Muscle of arm (tissue), 14 donors: ENCODE measurements around the gene SERINC4. TPM values are rescaled to one million over a fixed set of nuclear protein-coding genes. Genes with fewer than 3 reads are reported as not detected.
"Not testable (repeated sequence)": the region's sequence is repeated elsewhere in the genome, so short reads cannot be mapped to it uniquely, and the experiment has no call there.

Experiments used
- DNase-seq: peaks from one replicate; pipeline ENCODE4 v3.0.0-alpha.2; 2013
- long read RNA-seq, 11 donors: transcript quantifications; one replicate each; lab custom pipeline, GENCODE V29; 2026
- polyA plus RNA-seq, 12 donors: library from polyadenylated mRNA; unstranded; fragments of 120-200 nt; gene quantifications; one replicate each; pipeline ENCODE4 v1.2.1, GENCODE V29; 2013; ENCODE audit not compliant: insufficient read length in 12 of 12

SERINC4 gene
- polyA plus RNA-seq = 1 to 10 TPM in 2 of 12 donors, under 1 TPM in 5, not detected in 5; 0.46 to 1.3 (median 0.89) TPM
- long read RNA-seq, donor 1 = 0 reads
- long read RNA-seq, donor 2 = 0 reads
- long read RNA-seq, donor 3 = 0 reads
- long read RNA-seq, donor 4 = 0 reads
- long read RNA-seq, donor 5 = 0 reads
- long read RNA-seq, donor 6 = 0 reads
- long read RNA-seq, donor 7 = 0 reads
- long read RNA-seq, donor 8, partial matches to known transcripts = 0 of 1 reads
- long read RNA-seq, donor 8, other reads (novel, unspliced or antisense) = 0 of 1 reads
- long read RNA-seq, donor 9 = 0 reads
- long read RNA-seq, donor 10 = 0 reads
- long read RNA-seq, donor 11 = 0 reads

- DNase-seq = no peak
Observed at GRCh38 chr15:43799945-43800285, at the start of gene SERINC4. TSS of gene SERINC4 (minus strand) at chr15:43800220. CDS start at chr15:43799986, 234 bp downstream.

GRCh38 chr15:43845421-43845820, 45.4 kb upstream of the SERINC4 start:
- no peak for DNase-seq

DNA sequence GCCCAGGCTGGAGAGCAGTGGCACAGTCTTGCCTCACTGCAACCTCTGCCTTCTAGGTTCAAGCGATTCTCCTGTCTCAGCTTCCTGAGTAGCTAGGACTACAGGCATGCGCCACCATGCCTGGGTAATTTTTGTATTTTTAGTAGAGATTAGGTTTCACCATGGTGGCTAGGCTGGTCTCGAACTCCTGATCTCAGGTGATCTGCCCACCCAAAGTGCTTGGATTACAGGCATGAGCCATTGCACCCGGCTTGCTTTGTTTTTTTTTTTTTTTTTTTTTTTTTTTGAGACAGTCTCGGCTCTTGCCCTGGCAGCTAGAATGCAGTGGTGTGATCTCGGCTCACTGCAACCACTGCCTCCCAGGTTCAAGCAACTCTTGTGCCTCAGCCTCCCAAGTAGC, 32.5 kb upstream of the SERINC4 start:
- not testable (repeated sequence) for DNase-seq

GRCh38 chr15:43831519-43832052, 31.6 kb upstream of the SERINC4 start:
- not testable (repeated sequence) for DNase-seq

DNA sequence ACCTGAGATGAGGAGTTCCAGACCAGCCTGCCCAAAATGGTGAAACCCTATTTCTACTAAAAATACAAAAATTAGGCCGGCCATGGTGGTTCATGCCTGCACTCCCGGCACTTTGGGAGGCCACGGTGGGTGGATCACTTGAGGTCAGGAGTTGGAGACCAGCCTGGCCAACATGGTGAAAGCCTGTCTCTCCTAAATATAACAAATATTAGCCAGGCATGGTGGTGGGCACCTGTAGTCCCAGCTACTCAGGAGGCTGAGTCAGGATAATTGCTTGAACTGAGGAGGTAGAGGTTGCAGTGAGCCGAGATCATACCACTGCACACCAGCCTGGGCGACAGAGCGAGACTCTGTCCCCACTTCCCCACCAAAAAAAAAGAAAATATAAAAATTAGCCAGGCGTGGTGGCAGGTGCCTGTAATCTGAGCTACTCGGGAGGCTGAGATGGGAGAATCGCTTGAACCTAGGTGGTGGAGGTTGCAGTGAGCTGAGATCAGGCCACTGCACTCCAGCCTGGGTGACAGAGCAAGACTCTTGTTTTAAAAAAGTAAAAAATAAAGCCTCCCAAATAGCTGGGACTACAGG, 30.8 kb upstream of the SERINC4 start:
- not testable (repeated sequence) for DNase-seq

GRCh38 chr15:43829951-43830540, 30.0 kb upstream of the SERINC4 start:
- DNase-seq = not testable (repeated sequence)

DNA sequence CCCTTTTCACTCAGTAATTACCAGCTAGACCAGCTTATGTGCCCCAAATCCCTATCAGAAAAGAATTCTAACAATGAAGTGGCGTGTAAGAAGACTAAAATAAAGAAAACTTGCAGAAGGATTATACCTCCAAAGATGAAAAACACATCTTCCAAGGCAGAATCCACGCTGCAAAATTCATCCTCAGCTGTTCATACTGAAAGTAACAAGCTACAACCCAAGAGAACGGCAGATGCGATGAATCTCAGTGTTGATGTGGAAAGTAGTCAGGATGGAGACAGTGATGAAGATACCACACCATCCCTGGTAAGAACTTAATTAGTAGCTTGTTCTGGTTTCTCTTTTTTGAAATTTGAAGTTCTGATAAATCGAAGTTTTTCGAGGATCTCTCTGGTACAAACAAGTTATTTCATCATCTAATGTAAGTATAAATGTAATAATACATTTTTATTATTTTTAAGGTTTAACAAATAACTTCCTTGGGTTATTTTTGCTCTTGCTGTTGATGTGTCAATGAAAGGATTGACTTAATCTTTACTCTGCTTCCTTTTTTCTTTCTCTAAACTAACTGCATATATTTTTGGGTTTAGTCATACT, 28.1 kb upstream of the SERINC4 start:
- no peak for DNase-seq

DNA sequence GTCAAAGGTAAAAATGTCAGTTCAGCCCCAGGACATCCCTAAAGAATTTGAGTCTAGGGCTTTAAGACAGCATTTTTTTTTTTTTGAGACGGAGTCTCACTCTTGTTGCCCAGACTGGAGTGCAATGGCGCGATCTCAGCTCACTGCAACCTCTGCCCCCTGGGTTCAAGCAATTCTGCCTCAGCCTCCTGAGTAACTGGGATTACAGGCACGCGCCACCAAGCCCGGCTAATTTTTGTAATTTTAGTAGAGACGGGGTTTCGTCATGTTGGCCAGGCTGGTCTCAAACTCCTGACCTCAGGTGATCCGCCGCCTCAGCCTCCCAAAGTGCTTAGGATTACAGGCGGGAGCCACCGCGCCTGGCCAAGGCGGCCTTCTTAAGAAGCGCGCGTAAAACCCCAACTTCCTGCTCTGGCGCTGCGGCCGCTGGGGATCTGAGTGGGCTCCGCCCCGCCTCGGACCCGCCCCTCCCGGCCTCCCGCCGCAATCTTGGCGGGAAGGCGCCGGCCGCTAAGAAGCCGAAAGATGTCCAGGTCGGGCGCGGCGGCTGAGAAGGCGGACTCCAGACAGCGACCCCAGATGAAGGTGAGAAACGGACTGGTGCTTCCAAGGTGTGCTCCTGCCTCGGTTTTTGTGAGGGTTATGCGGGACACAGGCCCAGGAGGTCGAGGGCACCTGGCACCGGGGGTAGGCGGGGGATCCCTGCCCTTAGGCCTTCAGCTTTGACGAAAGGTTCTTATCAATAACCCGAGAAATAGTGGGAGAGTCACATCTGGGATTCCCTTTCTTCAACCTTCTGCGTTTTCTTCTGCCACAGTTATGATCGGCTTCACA, 26.7 kb upstream of the SERINC4 start, which contains the start of gene WDR76:
Gene WDR76, plus strand, starts transcription at position 495 of the 834 bp plus-strand sequence. Its CDS starts 31 bp downstream, at position 526.
- peak; percentile 78 for DNase-seq

DNA sequence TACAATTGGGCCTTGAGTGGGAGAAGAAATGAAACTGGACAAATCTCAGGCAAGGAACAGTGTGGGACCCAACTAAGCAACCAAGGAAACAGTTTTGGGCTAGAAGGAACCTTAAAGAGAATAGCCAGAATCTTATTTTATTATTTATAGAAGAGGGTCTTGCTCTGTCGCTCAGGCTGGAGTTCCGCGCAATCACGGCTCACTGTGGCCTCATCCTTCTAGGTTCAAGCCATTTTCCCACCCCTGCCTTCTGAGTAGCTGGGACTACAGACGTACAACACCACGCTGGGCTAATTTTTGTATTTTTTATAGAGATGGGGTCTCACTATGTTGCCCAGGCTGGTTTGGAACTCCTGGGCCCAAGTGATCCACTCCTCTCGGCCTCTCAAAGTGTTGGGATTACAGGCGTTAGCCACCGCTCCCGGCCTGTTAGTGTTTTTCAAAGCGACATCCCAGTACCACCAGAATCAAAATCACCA, 26.0 kb upstream of the SERINC4 start:
- no peak for DNase-seq

DNA sequence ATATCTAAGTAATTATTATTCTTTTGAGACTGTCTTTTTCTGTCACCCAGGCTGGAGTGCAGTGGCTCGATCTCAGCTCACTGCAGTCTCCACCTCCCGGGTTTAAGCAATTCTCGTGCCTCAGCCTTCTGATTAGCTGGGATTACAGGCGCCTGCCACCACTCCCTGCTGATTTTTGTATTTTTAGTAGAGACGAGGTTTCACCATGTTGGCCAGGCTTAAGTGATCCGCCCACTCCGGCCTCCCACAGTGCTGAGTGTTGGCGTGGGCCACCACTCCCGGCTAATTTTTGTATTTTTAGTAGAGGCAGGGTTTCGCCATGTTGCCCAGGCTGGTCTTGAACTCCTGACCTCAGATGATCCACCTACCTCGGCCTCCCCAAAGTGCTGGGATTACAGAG, 25.3 kb upstream of the SERINC4 start:
- DNase-seq = not testable (repeated sequence)

DNA sequence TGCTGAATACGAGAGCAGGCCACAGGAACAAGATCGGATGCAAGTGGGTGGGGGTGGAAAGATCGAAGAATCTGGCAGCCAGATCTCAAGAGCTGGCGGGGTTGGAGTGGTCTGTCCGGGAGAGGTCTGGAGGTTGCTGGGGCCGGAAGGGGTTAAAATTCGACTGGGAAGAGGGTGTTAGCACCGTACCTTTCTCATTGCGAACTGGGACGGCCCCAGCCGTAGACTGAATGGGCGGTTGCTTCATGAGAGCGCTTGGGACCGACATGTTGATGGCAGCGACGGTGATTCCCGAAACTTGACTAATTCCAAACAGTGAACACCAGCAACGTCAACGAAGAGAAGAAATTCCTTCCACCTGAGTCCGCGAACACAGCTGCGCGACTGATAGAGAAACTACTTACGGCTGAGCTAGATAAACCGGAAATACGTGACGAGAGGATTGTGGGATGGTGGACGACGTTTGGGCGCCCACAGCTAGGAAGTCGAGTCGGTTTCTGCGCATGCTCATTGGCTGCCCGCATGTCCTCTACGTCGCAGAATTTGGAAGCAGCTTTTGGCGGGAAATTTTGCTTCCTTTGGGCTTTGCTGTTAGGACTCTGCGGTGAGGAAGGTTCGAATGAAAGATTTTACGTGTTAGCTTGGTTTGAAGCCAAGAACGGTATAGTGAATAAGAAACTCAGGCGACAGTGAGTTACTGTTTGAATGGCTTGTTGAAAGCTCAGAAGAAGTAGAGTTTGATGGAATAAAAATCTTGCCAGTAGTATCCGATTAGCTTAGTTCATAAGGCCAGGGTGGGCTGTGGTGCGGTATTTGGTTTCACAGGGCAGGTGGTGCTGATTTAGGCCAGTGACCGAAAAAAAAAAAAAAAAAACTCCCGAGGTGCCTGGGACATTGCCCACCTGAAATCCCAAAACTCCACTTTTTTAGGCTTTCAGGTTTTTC, 24.6 kb upstream of the SERINC4 start, which contains the start of gene MFAP1:
Gene MFAP1, minus strand, starts transcription at position 389 of the 945 bp plus-strand sequence. Its CDS starts 121 bp downstream, at position 268.
- DNase-seq = peak; percentile 97

DNA sequence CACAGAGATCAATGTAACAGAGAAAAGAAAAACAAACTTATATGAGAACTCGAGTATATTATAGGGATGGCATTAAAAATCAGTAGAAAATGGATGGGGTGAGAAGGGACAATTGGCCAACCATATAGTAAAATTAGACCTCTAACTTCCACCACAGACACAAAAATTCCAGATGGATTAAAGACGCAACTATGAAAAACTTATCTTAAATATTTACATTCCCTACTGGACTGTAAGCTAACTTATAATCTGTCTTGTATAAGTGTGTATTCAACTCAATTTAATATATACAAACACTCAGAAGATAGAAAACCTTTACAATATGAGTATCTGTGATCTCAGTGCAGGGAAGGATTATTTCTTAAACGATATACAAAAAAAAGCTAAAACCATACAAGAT, 21.5 kb upstream of the SERINC4 start:
- DNase-seq = no peak

GRCh38 chr15:43815064-43815463, 15.0 kb upstream of the SERINC4 start:
- DNase-seq = not testable (repeated sequence)

DNA sequence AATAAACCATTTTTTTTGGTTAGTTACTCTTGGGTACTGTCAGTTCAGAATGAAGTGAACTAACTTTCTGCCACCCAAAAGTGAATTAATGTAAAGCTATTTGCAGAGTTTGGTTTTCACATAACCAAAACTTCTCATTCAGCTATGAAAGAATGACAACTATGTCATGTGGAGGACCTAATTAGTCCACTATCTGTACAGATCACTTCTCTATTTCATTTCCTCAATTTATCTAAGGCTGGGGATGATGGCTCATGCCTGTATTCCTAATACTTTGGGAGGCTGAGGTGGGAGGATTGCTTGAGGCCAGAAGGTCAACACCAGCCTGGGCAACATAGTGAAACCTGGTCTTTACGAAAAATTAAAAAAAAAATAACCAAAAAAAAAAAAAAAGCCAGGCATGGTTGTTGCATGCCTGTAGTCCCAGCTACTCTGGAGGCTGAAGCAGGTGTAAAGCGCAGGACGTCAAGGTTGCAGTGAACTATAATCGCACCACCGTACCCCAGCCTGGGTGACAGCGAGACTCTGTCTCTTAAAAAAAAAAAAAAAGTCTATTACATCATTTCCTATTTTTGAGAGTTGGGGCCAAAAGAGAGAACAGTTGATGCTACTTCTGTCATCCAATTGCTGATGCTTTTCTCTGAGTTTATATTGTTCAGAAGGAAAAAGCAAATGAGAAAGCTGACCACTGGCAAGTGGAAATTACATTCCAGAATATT, 9.1 kb upstream of the SERINC4 start:
- no peak for DNase-seq

DNA sequence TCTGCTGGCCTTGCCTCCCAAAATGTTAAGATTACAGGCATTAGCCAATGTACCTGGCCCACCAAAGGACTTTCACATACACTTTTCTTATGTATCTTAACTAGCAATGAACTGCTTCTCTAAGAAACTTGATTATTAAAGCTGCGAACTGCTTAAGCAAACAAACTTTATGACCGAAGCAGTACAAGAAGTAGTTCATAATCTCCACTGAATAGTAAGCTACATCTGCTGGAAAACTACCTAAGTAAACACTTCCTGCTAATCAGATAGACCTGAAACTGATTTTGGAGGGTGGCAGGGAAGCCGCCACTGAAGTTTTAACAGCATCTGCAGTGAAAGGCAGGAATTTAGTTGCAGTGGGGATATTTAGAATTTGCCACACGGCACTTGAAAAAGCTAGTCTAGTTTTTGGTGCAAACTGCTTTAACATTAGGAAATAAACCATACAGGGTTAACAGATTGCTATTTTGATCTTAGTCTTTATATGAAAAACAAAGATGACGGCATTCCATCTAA, 8.5 kb upstream of the SERINC4 start:
- no peak for DNase-seq

DNA sequence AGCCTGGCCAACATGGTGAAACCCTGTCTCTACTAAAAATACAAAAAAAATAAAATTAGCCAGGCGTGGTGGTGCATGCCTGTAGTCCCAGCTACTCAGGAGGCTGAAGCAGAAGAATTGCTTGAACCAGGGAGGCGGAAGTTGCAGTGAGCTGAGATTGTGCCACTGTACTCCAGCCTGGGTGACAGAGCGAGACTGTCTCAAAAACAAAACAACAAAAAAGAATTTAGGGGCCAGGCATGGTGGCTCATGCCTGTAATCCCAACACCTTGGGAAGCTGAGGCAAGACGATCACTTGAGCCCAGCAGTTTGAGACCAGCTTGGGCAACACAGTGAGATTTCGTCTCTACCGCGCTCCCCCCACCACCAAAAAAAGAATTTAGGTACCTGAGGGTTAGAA, 2.7 kb upstream of the SERINC4 start:
- not testable (repeated sequence) for DNase-seq

- peak; percentile 96 for DNase-seq
Observed at GRCh38 chr15:43800286-43801141, 494 bp upstream of the SERINC4 start, which contains the start of gene HYPK. TSS of gene HYPK (plus strand) at chr15:43800599. CDS start at chr15:43800623, 24 bp downstream.
